Muscle layer of colon (tissue), 2 donors: ENCODE measurements around the gene TRAPPC2L.
"Not testable (repeated sequence)": the region's sequence is repeated elsewhere in the genome, so short reads cannot be mapped to it uniquely, and the experiment has no call there.

Experiments used
- H3K27ac ChIP-seq: one replicate; pipeline ENCODE4 v1.7.0; 2013; ENCODE audit warnings: low read depth, mild to moderate bottlenecking, low read length, moderate library complexity
- H3K27me3 ChIP-seq, 2 donors: one replicate each; pipeline ENCODE4 v1.7.0; 2013; ENCODE audit warnings: low read length in 2 of 2, mild to moderate bottlenecking in 2 of 2; ENCODE audit not compliant: insufficient read depth in 2 of 2, control insufficient read depth in 1 of 2
- H3K36me3 ChIP-seq: one replicate; pipeline ENCODE4 v1.7.0; 2013; ENCODE audit warnings: mild to moderate bottlenecking, low read length; ENCODE audit not compliant: insufficient read depth
- H3K4me1 ChIP-seq: one replicate; pipeline ENCODE4 v1.7.0; 2013; ENCODE audit warnings: mild to moderate bottlenecking, low read length; ENCODE audit not compliant: insufficient read depth
- H3K4me3 ChIP-seq, 2 donors: one replicate each; pipeline ENCODE4 v1.7.0; 2013; ENCODE audit warnings: low read length in 2 of 2, low read depth in 1 of 2, mild to moderate bottlenecking in 1 of 2, moderate library complexity in 1 of 2
- H3K9ac ChIP-seq: one replicate; pipeline ENCODE4 v1.7.0; 2013; ENCODE audit warnings: low read length
- H3K9me3 ChIP-seq: one replicate; pipeline ENCODE4 v1.7.0; 2013; ENCODE audit warnings: mild to moderate bottlenecking, low read length
- donor health status: abdominal sarcoma.
- donor health status: Adenocarcinoma of cecum.

The TRAPPC2L gene

DNA sequence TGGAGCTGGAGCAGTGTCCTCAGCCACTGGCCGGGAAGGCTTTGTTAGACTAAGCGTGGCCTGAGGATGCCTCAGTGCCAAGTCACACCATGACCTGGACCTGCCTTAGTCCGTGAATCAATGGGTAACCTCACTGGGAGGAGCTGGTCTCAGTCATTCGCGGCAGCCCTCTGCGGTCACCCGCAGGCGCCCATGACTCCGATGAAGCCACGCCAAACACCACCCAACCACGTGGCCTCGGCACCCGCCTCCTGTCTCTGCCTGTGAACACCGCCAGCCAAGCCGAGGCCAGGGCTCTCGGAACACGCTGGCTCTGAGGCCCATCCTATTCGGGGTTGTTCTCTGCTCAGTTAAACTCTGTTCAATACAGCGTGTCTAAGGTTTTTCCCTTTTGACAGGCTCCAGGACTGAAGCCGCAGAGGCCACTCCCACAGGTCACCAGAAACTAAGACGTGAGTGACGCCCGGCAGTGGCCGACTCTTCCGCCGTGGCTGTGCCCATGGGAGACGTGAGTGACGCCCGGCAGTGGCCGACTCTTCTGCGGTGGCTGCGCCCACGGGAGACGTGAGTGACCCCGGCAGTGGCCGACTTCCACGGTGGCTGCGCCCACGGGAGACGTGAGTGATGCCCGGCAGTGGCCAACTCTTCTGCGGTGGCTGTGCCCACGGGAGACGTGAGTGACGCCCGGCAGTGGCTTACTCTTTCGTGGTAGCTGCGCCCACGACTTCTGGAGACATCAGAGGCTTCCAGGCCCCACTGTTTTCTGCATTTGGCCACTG, 26.4 kb downstream of the TRAPPC2L start:
- Histone ChIP-seq H3K9ac (no peak overlapping the region), H3K36me3 (no peaks in the 10 kb centered on the region), H3K27ac (no peak overlapping the region), H3K9me3 (no peaks in the 10 kb centered on the region), H3K4me3 (no peak overlapping the region), H3K4me1 (no peaks in the 10 kb centered on the region), H3K27me3 (peaks cover 0 to 24% of the 10 kb centered on the region in 2 donors)

DNA sequence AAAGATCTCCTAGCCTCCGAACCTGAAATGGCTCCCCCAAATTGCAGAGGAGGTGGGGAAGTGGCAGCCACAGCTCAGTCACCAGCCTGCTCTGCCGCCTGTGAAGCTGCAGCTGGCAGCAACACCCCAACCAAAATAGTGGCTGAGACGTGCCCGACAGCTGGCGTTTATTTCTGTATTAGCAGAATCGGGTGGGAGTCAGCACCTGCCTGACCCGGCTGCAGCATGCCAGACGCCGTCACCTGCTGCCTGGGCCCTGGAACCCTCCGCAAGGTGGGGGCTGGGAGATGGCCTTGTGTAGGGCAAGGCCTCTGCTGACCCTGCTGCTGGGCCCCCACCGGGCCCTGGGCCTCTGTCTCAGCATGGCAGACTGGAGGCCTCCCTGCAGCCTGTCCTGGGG, 27.0 kb downstream of the TRAPPC2L start:
- Histone ChIP-seq H3K27ac (no peak overlapping the region), H3K4me3 (no peak overlapping the region), H3K4me1 (no peaks in the 10 kb centered on the region), H3K9ac (no peak overlapping the region), H3K36me3 (no peaks in the 10 kb centered on the region), H3K9me3 (no peaks in the 10 kb centered on the region), H3K27me3 (peaks cover 0 to 24% of the 10 kb centered on the region in 2 donors)

DNA sequence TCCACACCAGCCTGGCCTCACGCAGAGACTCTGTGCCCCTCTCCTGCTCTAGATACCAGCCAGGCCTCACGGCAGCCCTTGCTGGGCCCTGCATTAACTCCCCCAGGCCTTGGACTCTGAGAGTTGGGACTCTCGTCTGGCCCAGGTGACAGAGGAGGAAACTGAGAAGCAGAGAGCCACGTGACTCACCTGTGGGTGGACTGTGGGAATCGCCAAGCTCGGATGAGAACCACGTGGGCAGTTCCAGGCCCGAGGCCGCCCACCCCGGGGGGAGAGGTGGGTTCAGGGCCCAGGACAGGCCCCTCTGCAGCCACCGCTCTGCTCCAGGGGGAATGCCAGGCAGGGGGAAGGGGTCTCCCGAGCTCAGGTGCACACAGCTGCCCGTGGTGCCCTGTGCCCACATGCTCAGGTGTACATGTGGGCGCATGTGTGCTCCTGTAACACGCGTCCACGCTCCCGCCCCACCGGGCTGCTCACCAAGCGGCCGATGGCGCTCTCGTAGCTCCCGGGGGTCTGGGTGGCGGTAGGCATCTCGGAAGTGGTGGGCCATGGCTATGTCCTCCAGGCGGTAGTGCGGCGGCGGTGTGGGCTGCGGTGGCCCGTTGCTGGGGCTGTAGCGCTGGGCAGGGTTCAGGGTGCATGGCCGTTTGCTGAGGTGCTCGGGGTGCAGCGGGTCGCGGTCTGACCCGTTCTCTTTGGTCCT, 27.8 kb downstream of the TRAPPC2L start:
- H3K9me3 ChIP-seq: no peaks in the 10 kb centered on the region
- no peak overlapping the region for H3K4me3 ChIP-seq
- H3K36me3 ChIP-seq: no peaks in the 10 kb centered on the region
- H3K27ac ChIP-seq: no peak overlapping the region
- H3K9ac ChIP-seq: no peak overlapping the region
- no peaks in the 10 kb centered on the region for H3K4me1 ChIP-seq
- H3K27me3 ChIP-seq: peaks cover 0 to 24% of the 10 kb centered on the region in 2 donors

DNA sequence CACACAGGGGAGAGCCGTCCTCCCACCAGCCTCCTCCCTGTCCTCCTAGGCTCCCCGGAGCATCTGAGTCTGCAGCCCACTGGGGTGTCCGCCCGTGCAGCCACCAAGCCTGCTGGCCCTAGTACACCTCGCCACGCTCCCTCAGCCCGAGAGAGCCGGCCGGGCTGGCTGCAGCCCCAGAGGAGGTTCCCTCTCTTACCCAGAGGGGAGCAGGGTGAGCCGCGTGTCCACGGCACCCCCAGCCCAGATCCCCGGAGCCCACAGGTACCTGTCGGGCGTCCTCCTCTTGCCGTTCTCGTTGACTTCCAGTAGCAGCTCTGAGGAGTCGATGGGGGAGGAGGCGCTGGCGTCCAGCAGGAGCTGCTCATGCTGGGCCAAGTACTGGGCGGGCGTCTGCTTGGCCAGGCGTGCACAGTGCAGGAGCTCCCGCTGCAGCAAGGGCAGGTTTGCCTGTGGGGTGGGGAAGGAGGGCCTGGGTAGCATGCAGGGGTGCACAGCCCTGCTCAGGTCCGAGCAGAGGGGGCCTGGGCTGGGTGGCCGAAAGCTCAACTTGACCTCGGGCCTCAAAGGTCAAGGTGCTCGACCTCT, 28.9 kb downstream of the TRAPPC2L start:
- Histone ChIP-seq H3K27ac (no peak overlapping the region), H3K36me3 (no peaks in the 10 kb centered on the region), H3K9me3 (no peaks in the 10 kb centered on the region), H3K4me1 (no peaks in the 10 kb centered on the region), H3K9ac (no peak overlapping the region), H3K4me3 (no peak overlapping the region), H3K27me3 (peaks cover 0 to 15% of the 10 kb centered on the region in 2 donors)

DNA sequence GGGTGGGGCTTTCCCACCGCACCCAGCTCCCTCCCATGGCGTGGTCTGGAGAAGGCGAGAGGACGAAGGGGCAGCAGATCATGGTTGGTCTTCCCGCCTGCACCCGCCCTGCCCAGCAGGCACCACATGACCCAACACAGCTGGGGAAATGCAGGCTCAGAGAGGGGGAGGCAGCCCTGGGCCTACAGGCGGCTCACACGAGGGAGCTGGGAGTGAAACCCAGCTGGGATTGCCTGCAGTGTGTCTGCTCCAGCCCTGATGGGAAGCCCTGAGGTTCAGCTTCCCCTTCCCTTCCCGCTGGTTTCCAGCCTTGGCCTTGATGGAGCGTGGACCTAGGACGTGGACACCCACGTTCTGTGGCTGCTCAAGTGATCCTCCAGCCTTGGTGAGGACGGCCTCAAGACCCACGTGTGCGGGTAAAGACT, 29.5 kb downstream of the TRAPPC2L start:
- peaks cover 0 to 9% of the 10 kb centered on the region in 2 donors for H3K27me3 ChIP-seq
- no peaks in the 10 kb centered on the region for H3K9me3 ChIP-seq
- no peak overlapping the region for H3K4me3 ChIP-seq
- no peak overlapping the region for H3K9ac ChIP-seq
- no peaks in the 10 kb centered on the region for H3K36me3 ChIP-seq
- H3K27ac ChIP-seq: no peak overlapping the region
- no peaks in the 10 kb centered on the region for H3K4me1 ChIP-seq

GRCh38 chr16:88886845-88887521, 30.1 kb downstream of the TRAPPC2L start:
- Histone ChIP-seq H3K4me1 (no peaks in the 10 kb centered on the region), H3K9me3 (no peaks in the 10 kb centered on the region), H3K36me3 (no peaks in the 10 kb centered on the region), H3K4me3 (no peak overlapping the region), H3K27me3 (peaks cover 0 to 3% of the 10 kb centered on the region in 2 donors), H3K27ac (no peak overlapping the region), H3K9ac (no peak overlapping the region)

GRCh38 chr16:88888057-88888456, 31.1 kb downstream of the TRAPPC2L start:
- no peaks in the 10 kb centered on the region for H3K36me3 ChIP-seq
- no peaks in the 10 kb centered on the region for H3K9me3 ChIP-seq
- no peak overlapping the region for H3K9ac ChIP-seq
- H3K4me1 ChIP-seq: no peaks in the 10 kb centered on the region
- H3K4me3 ChIP-seq: no peak overlapping the region
- H3K27ac ChIP-seq: no peak overlapping the region
- H3K27me3 ChIP-seq: no peaks in the 10 kb centered on the region

GRCh38 chr16:88888461-88889387, 31.8 kb downstream of the TRAPPC2L start:
- no peak overlapping the region for H3K27ac ChIP-seq
- H3K9me3 ChIP-seq: no peaks in the 10 kb centered on the region
- no peaks in the 10 kb centered on the region for H3K27me3 ChIP-seq
- no peaks in the 10 kb centered on the region for H3K4me1 ChIP-seq
- H3K36me3 ChIP-seq: no peaks in the 10 kb centered on the region
- H3K4me3 ChIP-seq: no peak overlapping the region
- H3K9ac ChIP-seq: no peak overlapping the region

DNA sequence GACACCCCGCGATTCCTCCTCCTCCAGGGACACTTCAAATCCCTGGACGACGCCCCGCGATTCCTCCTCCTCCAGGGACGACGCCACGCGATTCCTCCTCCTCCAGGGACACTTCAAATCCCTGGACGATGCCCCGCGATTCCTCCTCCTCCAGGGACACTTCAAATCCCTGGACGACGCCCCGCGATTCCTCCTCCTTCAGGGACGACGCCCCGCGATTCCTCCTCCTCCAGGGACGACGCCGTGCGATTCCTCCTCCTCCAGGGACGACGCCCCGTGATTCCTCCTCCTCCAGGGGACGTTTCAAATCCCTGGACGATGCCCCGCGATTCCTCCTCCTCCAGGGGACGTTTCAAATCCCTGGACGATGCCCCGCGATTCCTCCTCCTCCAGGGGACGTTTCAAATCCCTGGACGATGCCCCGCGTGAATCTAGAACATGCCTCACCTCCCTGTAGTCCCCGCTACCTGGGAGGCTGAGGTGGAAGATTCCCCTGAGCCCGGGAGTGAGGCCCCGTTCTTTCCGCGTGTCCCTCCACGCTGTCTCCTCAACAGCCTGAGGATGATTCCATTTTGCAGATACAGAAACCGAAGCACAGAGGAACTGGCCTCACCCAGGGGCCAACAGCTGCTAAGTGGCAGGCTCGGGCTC, 32.9 kb downstream of the TRAPPC2L start:
- not testable (repeated sequence) for H3K9ac ChIP-seq, H3K27me3 ChIP-seq, H3K4me1 ChIP-seq, H3K9me3 ChIP-seq, H3K27ac ChIP-seq, H3K36me3 ChIP-seq, H3K4me3 ChIP-seq

- Histone ChIP-seq H3K9me3 (no peaks in the 10 kb centered on the region), H3K4me1 (no peaks in the 10 kb centered on the region), H3K27ac (no peak overlapping the region), H3K9ac (no peak overlapping the region), H3K36me3 (no peaks in the 10 kb centered on the region), H3K4me3 (no peak overlapping the region), H3K27me3 (no peaks in the 10 kb centered on the region)
These were observed 34.2 kb downstream of the TRAPPC2L start for GRCh38 chr16:88891083-88891482.
